ENCODE data around the gene TAF4B. TPM values are rescaled to one million over a fixed set of nuclear protein-coding genes. Genes with fewer than 3 reads are reported as not detected.
"Not testable (repeated sequence)": the region's sequence is repeated elsewhere in the genome, so short reads cannot be mapped to it uniquely, and the experiment has no call there.

The TAF4B gene
- 18.0 TPM for polyA plus RNA-seq

GRCh38 chr18:26226229-26227050 lies at the start of gene TAF4B:
Gene TAF4B (plus strand): TSS chr18:26226445. CDS start chr18:26226934, 489 bp downstream.
- peaks cover 1% of the 10 kb centered on the region for H3K36me3 Mint-ChIP-seq
- H3K4me1 Mint-ChIP-seq, result peaks cover 25 to 40% (median 32%) of the 10 kb centered on the region in 3 donors
- H3K4me3 Mint-ChIP-seq, result peak within 1 kb of the TSS; percentile 96 to 99 (median 97)
- peak within 1 kb of the TSS; percentile 95 to 99 (median 98) for H3K27ac Mint-ChIP-seq
- no peaks in the 10 kb centered on the region for H3K9me3 Mint-ChIP-seq
- H3K27me3 Mint-ChIP-seq, result peaks cover 1% of the 10 kb centered on the region

GRCh38 chr18:26181343-26181826 lies 44.9 kb upstream of the TAF4B start:
- peaks cover 10 to 23% (median 18%) of the 10 kb centered on the region in 3 donors for H3K4me1 Mint-ChIP-seq
- H3K36me3 Mint-ChIP-seq, result peaks cover 3% of the 10 kb centered on the region
- no peaks in the 10 kb centered on the region for H3K9me3 Mint-ChIP-seq
- H3K4me3 Mint-ChIP-seq, result peak overlapping the region in 3 of 4 donors; percentile 61 to 83 (median 83)
- H3K27ac Mint-ChIP-seq, result peak overlapping the region; percentile 12 to 80 (median 78)
- no peaks in the 10 kb centered on the region for H3K27me3 Mint-ChIP-seq

- Mint-ChIP-seq H3K27me3 (no peaks in the 10 kb centered on the region), H3K4me3 (no peak overlapping the region)
Observed at GRCh38 chr18:26183395-26184112, 42.7 kb upstream of the TAF4B start.

GRCh38 chr18:26185267-26185666 lies 41.0 kb upstream of the TAF4B start:
- peaks cover 27 to 35% (median 28%) of the 10 kb centered on the region in 3 donors for H3K4me1 Mint-ChIP-seq
- no peaks in the 10 kb centered on the region for H3K9me3 Mint-ChIP-seq
- H3K4me3 Mint-ChIP-seq, result no peak overlapping the region
- no peaks in the 10 kb centered on the region for H3K27me3 Mint-ChIP-seq
- no peak overlapping the region for H3K27ac Mint-ChIP-seq
- no peaks in the 10 kb centered on the region for H3K36me3 Mint-ChIP-seq

More at GRCh38 chr18:26183395-26184112, 42.7 kb upstream of the TAF4B start:
- no peaks in the 10 kb centered on the region for H3K9me3 Mint-ChIP-seq
- H3K36me3 Mint-ChIP-seq, result peaks cover 3% of the 10 kb centered on the region
- peaks cover 18 to 23% (median 21%) of the 10 kb centered on the region in 3 donors for H3K4me1 Mint-ChIP-seq
- H3K27ac Mint-ChIP-seq, result no peak overlapping the region

- peak overlapping the region; percentile 35 to 89 (median 45) for H3K4me3 Mint-ChIP-seq
- peak overlapping the region; percentile 84 to 91 (median 87) for H3K27ac Mint-ChIP-seq
- no peaks in the 10 kb centered on the region for H3K9me3 Mint-ChIP-seq
- H3K4me1 Mint-ChIP-seq, result peaks cover 27 to 38% (median 29%) of the 10 kb centered on the region in 3 donors
- no peaks in the 10 kb centered on the region for H3K36me3 Mint-ChIP-seq
- no peaks in the 10 kb centered on the region for H3K27me3 Mint-ChIP-seq
Observed at GRCh38 chr18:26190506-26190905, 35.7 kb upstream of the TAF4B start.

GRCh38 chr18:26192233-26192632 lies 34.0 kb upstream of the TAF4B start:
- Mint-ChIP-seq H3K9me3 (no peaks in the 10 kb centered on the region), H3K27me3 (no peaks in the 10 kb centered on the region), H3K27ac (peak overlapping the region in 1 of 3 donors; percentile 87), H3K4me3 (peak overlapping the region in 1 of 4 donors; percentile 24), H3K36me3 (no peaks in the 10 kb centered on the region), H3K4me1 (peaks cover 27 to 38% (median 29%) of the 10 kb centered on the region in 3 donors)

GRCh38 chr18:26196605-26197004 lies 29.6 kb upstream of the TAF4B start:
- no peaks in the 10 kb centered on the region for H3K27me3 Mint-ChIP-seq
- no peak overlapping the region for H3K4me3 Mint-ChIP-seq
- no peaks in the 10 kb centered on the region for H3K9me3 Mint-ChIP-seq
- peaks cover 8 to 11% (median 10%) of the 10 kb centered on the region in 3 donors for H3K4me1 Mint-ChIP-seq
- H3K27ac Mint-ChIP-seq, result peak overlapping the region in 2 of 3 donors; percentile 58 to 78
- H3K36me3 Mint-ChIP-seq, result no peaks in the 10 kb centered on the region

- not testable (repeated sequence) for H3K27ac Mint-ChIP-seq, H3K4me3 Mint-ChIP-seq, H3K9me3 Mint-ChIP-seq, H3K36me3 Mint-ChIP-seq, H3K27me3 Mint-ChIP-seq
- peaks cover 4 to 10% (median 7%) of the 10 kb centered on the region in 3 donors for H3K4me1 Mint-ChIP-seq
Observed at GRCh38 chr18:26202001-26202400, 24.2 kb upstream of the TAF4B start.

GRCh38 chr18:26205318-26205717 lies 20.9 kb upstream of the TAF4B start:
- Mint-ChIP-seq H3K27ac (no peak overlapping the region), H3K4me3 (no peak overlapping the region), H3K27me3 (no peaks in the 10 kb centered on the region), H3K4me1 (peaks cover 4 to 10% (median 9%) of the 10 kb centered on the region in 3 donors), H3K36me3 (peaks cover 2% of the 10 kb centered on the region), H3K9me3 (no peaks in the 10 kb centered on the region)

GRCh38 chr18:26206488-26206887 lies 19.8 kb upstream of the TAF4B start:
- Mint-ChIP-seq H3K27me3 (no peaks in the 10 kb centered on the region), H3K27ac (no peak overlapping the region), H3K4me1 (peaks cover 4 to 10% (median 9%) of the 10 kb centered on the region in 3 donors), H3K9me3 (no peaks in the 10 kb centered on the region), H3K36me3 (peaks cover 2% of the 10 kb centered on the region), H3K4me3 (no peak overlapping the region)

GRCh38 chr18:26207937-26208336 lies 18.3 kb upstream of the TAF4B start:
- H3K36me3 Mint-ChIP-seq, result peaks cover 2% of the 10 kb centered on the region
- H3K27ac Mint-ChIP-seq, result no peak overlapping the region
- peaks cover 4 to 10% (median 8%) of the 10 kb centered on the region in 3 donors for H3K4me1 Mint-ChIP-seq
- no peaks in the 10 kb centered on the region for H3K9me3 Mint-ChIP-seq
- H3K4me3 Mint-ChIP-seq, result no peak overlapping the region
- no peaks in the 10 kb centered on the region for H3K27me3 Mint-ChIP-seq

- Mint-ChIP-seq H3K4me1 (peaks cover 4 to 10% (median 8%) of the 10 kb centered on the region in 3 donors), H3K36me3 (peaks cover 2% of the 10 kb centered on the region), H3K27ac (no peak overlapping the region), H3K27me3 (no peaks in the 10 kb centered on the region), H3K4me3 (no peak overlapping the region), H3K9me3 (no peaks in the 10 kb centered on the region)
Observed at GRCh38 chr18:26208977-26209376, 17.3 kb upstream of the TAF4B start.

- no peak overlapping the region for H3K27ac Mint-ChIP-seq
- H3K27me3 Mint-ChIP-seq, result no peaks in the 10 kb centered on the region
- peaks cover 2% of the 10 kb centered on the region for H3K36me3 Mint-ChIP-seq
- H3K4me1 Mint-ChIP-seq, result peaks cover 8 to 18% (median 16%) of the 10 kb centered on the region in 3 donors
- H3K9me3 Mint-ChIP-seq, result no peaks in the 10 kb centered on the region
- no peak overlapping the region for H3K4me3 Mint-ChIP-seq
Observed at GRCh38 chr18:26210147-26210546, 16.1 kb upstream of the TAF4B start.

- H3K27me3 Mint-ChIP-seq, result no peaks in the 10 kb centered on the region
- H3K4me3 Mint-ChIP-seq, result peak overlapping the region; percentile 12 to 88 (median 83)
- peaks cover 12 to 17% (median 16%) of the 10 kb centered on the region in 3 donors for H3K4me1 Mint-ChIP-seq
- peaks cover 1% of the 10 kb centered on the region for H3K36me3 Mint-ChIP-seq
- no peaks in the 10 kb centered on the region for H3K9me3 Mint-ChIP-seq
- peak overlapping the region; percentile 2 to 94 (median 60) for H3K27ac Mint-ChIP-seq
Observed at GRCh38 chr18:26215247-26215970, 10.8 kb upstream of the TAF4B start.
